Activated T-cell treated with anti-CD3 and anti-CD28 coated beads for 24 hours (primary cell): ENCODE results near the gene RASGRP1.

Experiments used
- DNase-seq: peaks from one replicate; pipeline ENCODE4 v3.0.0-alpha.2; 2020; ENCODE audit warnings: low read depth

RASGRP1 gene

DNA sequence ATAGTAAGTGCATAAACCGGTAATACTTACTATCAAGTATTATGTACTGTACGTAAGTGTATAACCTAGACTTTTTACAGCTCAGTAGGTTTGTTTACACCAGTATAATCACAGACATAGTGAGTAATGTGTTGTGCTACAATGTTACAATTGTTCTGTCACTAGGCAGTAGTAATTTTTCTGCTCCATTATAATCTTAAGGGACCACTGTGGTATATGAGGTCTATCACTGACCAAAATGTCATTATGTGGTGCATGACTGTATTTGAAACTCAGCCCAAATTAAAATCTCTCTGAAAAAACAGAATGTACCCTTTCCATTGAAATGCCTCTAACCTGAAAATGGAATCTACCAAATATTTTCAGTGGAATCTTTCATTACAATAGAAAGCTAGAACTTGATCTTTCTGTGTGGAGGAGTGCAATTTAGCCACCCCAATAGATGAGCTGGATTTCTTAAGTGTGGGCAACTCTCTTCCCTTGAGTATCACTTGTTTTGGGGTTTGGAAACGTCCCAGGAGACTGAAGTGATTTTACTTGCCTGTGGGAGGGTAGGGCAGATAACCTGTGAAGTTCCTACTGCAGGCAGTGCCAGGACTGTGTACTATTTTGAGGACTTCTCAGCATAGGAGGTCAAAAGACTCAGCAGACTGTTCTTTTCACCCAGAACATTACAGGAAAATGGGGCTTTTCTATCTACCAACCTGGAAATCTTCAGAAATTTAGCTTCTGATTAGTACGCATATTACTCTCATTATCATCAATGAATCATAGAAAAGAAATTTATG, 59.7 kb downstream of the RASGRP1 start:
- no peak for DNase-seq

DNA sequence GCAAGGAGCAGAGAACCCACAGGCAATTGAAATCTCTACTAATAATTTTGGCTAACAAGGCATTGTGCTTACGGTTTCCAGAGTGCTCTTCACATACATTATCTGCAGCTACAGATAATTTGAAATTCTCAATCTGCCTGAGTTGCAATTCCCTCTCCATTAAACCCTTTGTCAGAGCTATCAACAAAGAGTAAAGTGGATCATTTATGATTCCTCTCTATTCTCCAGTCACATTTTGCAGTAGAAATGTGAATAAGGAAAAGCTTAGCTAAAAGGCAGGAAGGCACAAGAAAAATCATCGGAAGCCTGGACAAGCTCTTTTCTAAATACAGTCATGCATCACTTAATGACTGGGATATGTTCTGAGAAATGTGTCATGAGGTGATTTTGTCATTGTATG, 61.1 kb downstream of the RASGRP1 start:
- no peak for DNase-seq

DNA sequence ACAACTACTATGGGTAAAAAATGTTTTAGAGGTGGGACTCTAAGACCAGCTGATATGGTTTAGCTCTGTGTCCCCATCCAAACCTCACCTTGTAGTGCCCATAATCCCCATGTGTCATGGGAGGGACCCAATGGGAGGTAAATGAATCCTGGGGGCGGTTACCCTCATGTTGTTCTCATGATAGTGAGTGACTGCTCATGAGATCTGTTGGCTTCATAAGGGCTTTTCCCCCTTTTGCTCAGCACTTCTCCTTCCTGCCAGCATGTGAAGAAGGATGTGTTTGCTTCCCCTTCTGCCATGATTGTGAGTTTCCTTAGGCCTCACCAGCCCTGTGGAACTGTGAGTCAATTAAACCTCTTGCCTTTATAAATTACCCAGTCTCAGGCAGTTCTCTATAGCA, 65.0 kb downstream of the RASGRP1 start:
- DNase-seq, result no peak

DNA sequence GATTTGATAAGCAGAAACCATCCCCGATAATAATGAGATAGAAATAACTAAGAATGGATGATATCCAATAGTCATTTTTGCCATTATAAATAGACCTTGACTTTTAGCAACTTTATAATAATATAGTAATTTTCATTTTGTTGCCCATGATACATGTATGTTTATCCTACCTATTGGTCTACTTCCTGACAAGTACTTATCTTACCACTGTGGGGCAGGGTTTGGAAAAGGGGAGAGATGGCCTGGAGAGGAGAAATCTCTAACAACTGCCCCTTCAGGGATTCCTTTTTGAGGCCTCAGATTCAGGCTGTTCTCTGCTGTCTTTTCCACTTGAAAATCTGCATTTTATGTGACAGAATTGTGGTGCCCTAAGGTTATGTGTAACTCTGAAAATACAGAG, 68.5 kb downstream of the RASGRP1 start:
- DNase-seq, result no peak

DNA sequence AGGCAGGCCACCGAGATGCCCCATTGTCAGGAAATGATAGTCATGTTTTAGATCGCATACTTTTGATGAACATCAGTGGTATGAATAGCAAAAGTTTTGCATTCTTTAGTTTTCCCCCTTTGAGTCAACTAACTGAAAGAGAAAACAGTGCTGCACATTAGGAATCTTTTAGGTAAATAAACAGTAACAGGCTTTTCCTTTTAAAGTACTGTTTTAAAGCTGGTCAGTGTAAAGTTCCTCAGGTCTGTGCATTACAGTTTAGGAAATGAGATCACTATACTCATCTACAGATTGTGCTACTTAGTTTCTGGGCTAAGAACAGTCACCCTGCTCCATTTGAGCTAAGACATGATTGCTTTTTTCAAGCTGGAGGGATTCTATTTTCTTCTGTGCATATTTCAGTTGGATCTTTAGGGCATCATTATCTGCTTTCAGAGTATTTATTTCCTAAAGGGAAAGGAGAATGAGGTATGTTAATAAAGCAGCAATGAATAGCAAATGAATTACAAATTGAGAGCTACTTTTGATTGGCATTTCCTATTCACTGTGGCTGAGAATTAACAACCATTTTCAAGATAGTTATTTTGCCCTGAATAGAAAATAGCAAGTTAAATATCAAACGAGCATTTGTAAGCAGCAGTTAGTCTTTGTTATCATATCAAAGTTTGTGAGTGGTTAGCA, 74.2 kb downstream of the RASGRP1 start:
- no peak for DNase-seq

DNA sequence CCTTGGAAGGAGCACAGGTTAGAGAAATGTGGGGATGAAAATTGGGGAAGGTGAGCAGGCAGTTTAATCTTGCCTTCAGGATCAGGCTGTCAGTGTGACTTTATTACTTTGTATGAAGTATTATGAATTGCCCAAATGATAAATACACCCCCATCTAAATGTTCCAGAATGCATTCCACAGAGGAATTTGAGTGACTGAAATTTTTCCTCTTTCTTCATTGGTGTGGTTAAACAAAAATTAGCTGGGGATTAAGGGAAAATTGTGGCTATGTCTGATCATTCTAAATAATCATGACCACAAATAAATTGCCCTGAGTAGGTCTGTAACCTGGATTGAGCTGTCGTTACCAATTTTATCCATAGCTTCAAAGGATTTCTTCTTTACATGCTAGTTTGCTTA, 77.2 kb downstream of the RASGRP1 start:
- DNase-seq, result no peak

DNA sequence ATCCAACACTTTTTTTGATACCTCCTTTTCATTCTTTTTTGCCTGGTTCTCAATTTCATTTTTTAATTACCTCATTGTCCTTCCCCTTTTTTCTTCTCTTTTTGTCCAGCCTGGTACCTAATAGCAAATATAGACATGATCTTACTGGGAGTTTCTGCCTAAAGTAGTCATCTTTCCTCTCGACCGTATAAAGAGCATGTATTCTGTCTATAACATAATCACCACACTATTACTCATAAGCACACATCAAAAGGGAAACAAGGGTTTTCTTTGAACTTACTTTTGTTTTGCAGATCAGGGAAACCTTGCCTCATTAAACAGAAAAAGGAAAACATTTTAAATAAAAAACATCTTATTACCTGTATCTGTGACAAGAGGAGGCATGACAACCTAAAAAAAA, 77.7 kb downstream of the RASGRP1 start:
- DNase-seq, result no peak

DNA sequence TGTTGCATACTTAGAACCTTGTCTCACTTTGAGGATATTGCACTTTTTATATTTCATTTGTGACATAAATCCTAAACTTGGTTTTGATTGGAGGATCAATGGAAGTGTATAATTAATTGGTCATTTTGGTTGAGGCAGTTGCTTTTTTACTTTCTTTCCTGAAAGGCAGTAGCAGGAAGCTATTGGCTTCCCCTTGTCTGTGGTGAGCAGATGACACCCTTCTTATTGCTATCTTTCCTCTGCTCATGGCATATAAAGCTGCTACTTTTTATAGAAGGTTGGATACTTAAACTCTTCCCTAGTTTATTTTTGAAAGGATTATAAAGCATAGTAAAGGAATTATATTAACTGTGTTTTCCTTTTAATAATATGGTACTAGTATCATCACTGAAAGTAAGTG, 82.0 kb downstream of the RASGRP1 start:
- no peak for DNase-seq

DNA sequence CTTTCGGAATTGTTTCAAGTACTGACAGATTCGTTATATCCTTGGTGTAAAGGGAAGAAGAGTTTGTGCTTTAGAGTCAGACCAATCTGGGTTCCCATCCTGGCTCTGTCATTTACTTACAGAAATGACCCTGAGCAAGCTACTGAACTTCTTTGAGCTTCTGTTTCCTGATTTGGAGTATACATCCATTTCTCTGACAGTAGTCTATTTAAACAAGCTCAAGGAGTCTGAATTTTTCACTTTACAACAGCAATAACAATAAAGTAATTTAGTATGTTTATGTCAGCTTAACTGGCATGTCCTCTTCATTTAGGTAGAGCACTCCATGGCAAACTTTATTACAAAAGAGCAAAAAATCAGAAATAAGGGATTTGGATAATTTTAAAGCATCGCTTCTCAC, 82.9 kb downstream of the RASGRP1 start:
- DNase-seq, result no peak

DNA sequence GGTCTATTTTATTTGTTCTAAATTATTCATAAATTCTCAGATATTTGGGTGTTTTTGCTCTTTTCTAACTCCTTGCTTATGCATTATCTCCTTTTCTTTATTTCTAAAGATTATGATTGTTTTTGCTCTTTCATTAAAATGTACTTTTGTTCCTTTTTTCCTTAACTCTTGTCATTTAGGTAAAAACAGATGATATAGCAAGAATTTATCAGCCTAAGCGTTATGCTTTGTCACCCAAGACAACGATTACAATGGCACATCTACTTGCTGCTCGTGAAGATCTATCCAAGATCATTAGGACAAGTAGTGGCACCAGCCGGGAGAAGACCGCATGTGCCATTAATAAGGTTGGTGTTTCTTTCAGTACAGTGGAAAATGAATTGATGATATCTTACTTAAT, 83.5 kb downstream of the RASGRP1 start:
- DNase-seq, result no peak

DNA sequence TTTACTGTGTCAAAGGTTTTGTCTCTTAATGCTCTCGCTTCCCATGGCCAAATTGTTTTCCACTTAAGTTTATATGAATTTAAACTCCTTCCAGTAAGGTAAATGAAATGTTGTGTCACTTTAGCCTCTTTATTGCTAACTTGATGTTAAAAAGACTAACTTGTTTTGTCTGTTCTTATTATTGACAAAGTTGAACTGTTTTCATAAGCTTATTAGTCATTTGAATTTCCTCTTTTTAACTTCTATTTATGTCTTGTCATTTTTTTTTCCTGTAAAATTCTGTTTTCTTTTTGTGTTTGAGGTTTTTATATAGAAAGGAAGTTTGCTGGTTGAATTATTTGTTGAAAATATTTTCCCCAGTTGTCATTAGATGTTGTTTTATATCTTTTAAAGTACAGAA, 84.9 kb downstream of the RASGRP1 start:
- DNase-seq, result no peak

DNA sequence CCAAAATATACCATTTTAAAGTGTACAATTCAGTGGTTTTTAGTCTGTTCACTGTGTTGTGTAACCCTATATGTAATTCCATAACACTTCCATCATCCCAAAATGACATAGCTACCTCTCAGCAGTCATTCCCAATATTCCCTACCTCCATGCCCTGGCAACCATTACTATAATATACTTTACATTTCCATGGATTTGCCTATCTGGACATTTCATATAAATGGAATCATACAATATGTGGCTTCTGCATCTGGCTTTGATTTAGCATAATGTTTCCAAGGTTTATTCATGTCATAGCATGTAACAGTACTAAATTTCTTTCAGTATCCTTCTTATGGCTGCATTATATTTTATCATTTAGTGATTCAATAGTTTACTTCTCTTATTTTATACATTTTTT, 85.3 kb downstream of the RASGRP1 start:
- no peak for DNase-seq

DNA sequence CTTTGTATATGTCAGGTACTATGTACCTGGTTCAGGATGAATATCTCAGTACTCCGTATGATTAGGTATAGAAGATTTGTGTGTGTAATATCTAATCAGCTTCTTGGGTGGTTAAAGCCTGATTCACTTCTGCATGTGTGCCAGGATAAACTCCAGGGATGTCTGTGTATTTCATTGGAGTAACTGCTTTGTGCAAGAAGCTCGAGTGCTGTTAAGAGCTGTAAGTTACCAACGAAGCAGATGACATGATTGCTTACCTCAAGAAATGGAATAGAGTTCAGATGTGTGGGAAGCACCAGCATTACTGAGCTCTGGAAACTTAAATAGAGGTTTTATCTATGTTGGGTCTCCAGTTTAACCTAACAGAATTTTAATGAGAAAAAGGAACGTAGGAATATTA, 87.0 kb downstream of the RASGRP1 start:
- DNase-seq, result no peak

DNA sequence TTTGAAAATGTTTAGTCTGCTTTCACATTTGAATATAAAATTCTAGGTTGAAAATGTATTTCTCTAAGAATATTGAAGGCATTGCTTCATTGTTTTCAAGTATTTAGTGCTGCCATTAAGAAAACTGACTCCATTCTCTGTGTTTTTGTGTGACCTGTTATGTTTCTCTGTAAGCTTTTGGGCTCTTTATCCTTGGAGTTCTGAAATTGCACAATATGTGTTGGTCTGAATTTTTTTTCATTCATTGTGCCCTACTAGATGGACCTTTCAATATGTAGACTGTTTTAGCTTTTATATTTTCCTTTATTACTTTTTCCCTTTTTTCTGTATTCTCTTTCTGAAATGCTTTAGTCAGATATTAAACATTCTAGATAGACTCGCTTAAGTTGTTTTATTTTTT, 88.5 kb downstream of the RASGRP1 start:
- no peak for DNase-seq

DNA sequence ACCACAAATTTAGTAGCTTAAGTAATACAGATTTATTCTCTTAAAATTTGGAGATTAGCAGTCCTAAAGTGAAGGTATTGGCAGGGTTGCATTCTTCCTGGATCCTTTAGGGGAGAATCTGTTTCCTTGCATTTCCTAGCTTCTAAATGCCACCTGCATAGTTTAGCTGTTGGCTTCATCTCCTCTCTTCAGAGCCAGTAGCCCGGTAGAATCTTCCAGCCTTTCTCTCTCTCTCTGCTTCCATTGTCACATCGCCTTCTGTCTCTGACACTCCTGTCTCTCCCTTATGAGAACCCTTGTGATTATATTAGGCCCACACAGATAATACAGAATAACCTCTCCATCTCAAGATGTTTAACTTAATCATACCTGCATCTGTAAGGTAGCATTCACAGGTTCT, 89.3 kb downstream of the RASGRP1 start:
- DNase-seq, result no peak

DNA sequence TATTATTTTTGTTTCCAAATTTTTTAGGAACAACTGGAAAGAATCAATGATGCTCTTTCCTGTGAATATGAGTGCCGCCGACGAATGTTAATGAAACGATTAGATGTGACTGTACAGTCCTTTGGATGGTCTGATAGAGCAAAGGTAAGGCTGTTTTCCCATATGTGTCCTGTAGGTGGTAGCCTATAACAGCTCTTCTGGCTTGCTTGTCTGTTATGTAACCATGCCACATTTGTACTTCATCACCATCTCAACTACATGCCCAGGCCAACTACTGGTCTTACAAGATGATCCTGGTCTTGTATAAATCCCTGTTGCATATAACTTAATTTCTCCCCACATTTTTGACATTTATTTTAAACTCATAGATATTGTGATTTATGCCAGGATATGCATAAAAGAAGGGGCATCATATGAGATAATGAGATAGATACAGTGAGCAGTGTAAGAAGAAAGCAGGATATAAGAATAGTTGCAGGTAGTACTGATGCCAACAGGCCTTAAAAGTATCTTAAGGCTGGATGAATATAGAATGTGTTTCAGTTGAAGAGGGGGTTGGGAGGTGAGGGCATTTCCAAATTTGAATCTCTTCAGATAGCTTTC, 90.4 kb downstream of the RASGRP1 start:
- DNase-seq, result peak; percentile 17

DNA sequence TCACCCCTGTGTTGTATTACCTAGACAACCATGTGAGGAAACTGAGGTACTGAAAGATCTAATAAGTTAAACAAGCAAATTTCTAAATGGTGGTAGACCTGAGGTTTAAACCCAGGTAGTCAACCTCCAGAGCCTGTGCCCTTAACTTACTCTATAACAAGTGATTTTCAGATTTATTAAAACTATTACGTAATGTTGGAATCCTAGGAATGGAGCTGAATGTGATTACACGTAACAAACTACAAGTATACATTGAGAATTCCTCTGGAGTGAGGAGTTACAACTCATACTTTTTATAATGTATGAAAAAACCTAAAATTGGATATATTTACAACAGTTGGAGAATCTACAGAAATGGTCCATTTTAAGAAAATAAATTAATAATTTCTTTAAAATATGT, 92.6 kb downstream of the RASGRP1 start:
- DNase-seq, result no peak

DNA sequence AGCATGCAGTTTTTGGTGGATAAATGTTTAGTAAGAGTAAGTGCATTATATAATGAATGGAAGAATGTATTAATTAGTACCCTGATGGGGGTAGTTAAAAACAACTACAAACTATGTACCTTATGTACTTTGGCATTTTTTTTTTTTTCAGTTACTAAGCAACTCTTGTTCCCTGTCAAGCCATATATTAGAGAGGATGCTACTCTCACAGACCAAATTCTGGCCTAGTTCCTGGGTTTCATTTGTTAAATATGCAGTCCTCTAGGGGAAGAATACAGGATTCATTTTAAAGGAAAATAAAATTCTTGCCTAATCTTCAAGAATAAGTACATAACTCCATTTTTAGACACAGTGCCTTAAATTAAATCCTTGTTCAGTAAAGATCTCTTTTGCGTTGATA, 93.8 kb downstream of the RASGRP1 start:
- no peak for DNase-seq

DNA sequence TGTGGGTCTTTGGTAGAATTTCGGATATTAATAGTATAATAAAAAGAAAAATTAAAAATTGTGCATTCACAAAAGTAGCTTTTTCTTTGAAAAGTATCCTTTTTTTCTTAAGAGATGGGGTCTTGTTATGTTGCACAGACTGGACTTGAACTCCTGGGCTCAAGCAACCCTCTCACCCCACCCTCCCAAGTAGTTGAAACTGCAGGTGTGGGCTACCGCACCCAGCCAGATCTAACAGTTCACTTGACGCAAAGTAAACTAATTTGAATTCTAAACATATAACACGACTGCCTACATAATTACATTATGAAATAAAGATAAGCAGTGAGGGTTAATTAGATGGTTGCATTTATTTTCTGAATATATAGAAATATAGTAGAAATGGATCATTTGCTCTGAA, 99.9 kb downstream of the RASGRP1 start:
- no peak for DNase-seq

DNA sequence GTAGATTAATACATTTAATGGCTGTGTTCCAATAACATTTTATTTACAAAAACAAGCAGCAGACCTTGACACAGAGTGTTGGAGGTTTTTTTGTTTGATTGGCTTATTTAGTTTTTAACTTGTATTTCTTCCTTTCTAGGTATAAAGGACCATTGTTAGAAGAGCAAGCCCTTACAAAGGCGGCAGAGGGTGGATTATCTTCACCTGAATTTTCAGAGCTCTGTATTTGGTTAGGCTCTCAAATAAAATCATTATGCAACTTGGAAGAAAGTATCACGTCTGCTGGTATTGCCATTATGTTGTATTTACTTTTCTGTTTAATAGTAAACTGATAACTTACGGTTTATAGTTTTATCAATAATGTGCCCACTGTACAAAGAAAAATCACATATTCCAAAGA, 100.7 kb downstream of the RASGRP1 start:
- no peak for DNase-seq

DNA sequence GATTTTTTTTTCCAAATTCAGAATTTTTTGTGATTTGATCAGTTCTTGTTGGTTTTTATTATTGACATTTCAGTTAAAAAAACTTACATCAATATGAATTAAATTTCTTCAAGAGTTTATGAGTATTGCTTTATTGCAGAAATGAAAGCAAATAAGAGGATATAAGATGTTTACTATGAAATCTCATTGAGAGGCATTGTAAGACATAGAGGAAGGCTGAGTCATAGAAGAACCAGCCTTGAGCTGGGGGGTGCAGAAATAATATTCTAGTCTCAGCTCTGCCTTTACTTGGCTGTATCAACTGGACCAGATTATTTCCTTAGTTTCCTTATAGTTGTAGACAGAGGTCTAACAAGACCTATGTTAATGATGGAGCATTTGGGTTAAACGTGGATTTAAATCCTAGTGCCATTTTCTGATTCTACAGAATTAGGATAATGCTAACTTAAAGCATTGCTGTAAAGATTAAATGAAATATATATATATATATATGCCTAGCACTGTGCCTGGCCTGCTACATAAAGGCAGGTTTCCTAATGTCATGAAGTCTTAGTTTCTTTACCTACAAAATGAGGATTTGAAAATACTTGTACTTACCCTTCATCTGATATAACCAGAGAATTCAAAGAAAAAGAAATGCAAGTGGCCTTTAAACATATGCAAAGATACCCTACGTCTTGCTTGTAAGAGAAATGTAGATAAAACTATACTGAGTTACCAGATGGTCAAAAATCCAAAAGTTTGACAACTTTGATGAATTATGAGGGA, 103.4 kb downstream of the RASGRP1 start:
- no peak for DNase-seq

DNA sequence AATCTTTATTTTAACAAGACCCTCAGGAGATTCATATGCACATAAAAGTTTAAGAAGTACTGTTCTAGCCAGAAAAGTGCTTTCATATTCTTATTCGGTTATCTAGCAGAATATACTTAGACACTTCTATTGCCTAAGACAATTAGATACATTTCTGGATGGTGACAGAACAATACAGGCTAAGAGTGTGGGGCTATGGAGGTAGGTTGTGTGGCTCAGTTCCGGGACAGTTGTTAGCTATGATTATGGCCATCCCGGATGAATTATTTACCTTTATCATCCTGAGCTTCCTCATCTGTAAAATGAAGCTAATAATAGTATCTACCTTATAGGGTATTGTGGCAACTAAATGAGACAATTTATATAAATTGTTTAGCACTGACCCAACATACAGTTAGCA, 104.1 kb downstream of the RASGRP1 start:
- no peak for DNase-seq

DNA sequence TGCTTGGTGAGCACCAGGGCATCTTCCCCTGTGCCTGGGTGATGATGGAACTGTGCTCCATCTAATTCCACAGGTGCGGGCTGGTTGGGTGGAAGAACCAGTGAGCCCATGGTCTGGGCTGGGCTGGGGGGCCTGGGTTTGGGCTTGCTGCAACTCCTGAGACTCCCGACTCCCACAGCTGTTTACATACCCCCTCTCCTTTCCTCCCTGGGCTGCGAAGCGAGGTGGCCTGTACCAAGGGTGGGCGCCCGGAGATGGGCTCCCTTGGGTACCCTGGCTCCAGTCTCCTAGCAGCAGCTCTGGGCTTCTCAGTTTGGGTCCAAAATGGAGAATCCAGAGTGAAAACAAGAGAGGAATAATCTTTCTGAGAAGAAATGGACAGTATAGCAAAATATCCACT, 105.1 kb downstream of the RASGRP1 start:
- DNase-seq, result no peak
